Astrocyte (in vitro differentiated cells and primary cell): Measurements from ENCODE around the gene DDAH1. TPM values are rescaled to one million over a fixed set of nuclear protein-coding genes. Genes with fewer than 3 reads are reported as not detected.
A peak's percentile ranks its signal among the peaks of the same experiment; 100 is the strongest.

ENCODE experiments used
- DNase-seq: peaks from one replicate; pipeline ENCODE4 v3.0.0-alpha.2; 2010; ENCODE audit warnings: low read depth
- FAIRE-seq: peaks from 2 replicates; lab custom pipeline; 2011; peaks lifted over from hg19 to GRCh38; lab: Jason Lieb, UNC
- H2AFZ ChIP-seq: 2 replicates; pipeline ENCODE4 v1.6.0; 2012; ENCODE audit warnings: low read depth, low read length, inconsistent platforms
- H3K27ac ChIP-seq: 2 replicates; pipeline ENCODE4 v1.5.1; 2011; ENCODE audit warnings: low read depth, low read length, inconsistent platforms
- H3K27me3 ChIP-seq: 2 replicates; pipeline ENCODE4 v1.6.0; 2011; ENCODE audit warnings: low read length, inconsistent platforms; ENCODE audit not compliant: insufficient read depth
- H3K36me3 ChIP-seq: 2 replicates; pipeline ENCODE4 v1.5.1; 2011; ENCODE audit warnings: low read length, inconsistent platforms; ENCODE audit not compliant: insufficient read depth
- H3K4me1 ChIP-seq: 2 replicates; pipeline ENCODE4 v1.5.1; 2011; ENCODE audit warnings: low read length, inconsistent platforms; ENCODE audit not compliant: insufficient read depth
- H3K4me2 ChIP-seq: 2 replicates; pipeline ENCODE4 v1.6.0; 2012; ENCODE audit warnings: low read length, inconsistent platforms
- H3K4me3 ChIP-seq: 2 replicates; pipeline ENCODE4 v1.5.1; 2011; ENCODE audit warnings: low read depth, mild to moderate bottlenecking, low read length, inconsistent platforms; ENCODE audit not compliant: insufficient read depth
- H3K79me2 ChIP-seq: 2 replicates; pipeline ENCODE4 v1.6.0; 2012; ENCODE audit warnings: mild to moderate bottlenecking, low read length, inconsistent platforms; ENCODE audit not compliant: insufficient read depth
- H3K9ac ChIP-seq: 2 replicates; pipeline ENCODE4 v1.6.0; 2012; ENCODE audit warnings: mild to moderate bottlenecking, low read length, inconsistent platforms
- H3K9me3 ChIP-seq: 2 replicates; pipeline ENCODE4 v1.5.1; 2012; ENCODE audit warnings: low read depth, mild to moderate bottlenecking, low read length, inconsistent platforms; ENCODE audit not compliant: insufficient read depth
- H4K20me1 ChIP-seq: 2 replicates; pipeline ENCODE4 v1.6.0; 2012; ENCODE audit warnings: low read length, inconsistent platforms; ENCODE audit not compliant: insufficient read depth
- H3K27ac Mint-ChIP-seq: one replicate; pipeline ENCODE4 v1.8.0; 2021; ENCODE audit warnings: mild to moderate bottlenecking, mixed read lengths; ENCODE audit not compliant: unreplicated experiment
- H3K27me3 Mint-ChIP-seq: one replicate; pipeline ENCODE4 v1.8.0; 2021; ENCODE audit warnings: low read depth, mixed read lengths; ENCODE audit not compliant: unreplicated experiment
- H3K36me3 Mint-ChIP-seq: one replicate; pipeline ENCODE4 v1.8.0; 2021; ENCODE audit warnings: low read depth, mixed read lengths; ENCODE audit not compliant: unreplicated experiment
- H3K4me1 Mint-ChIP-seq: one replicate; pipeline ENCODE4 v1.8.0; 2021; ENCODE audit warnings: low read depth, mixed read lengths; ENCODE audit not compliant: unreplicated experiment
- H3K4me3 Mint-ChIP-seq: one replicate; pipeline ENCODE4 v1.8.0; 2021; ENCODE audit warnings: mild to moderate bottlenecking, moderate library complexity, mixed read lengths; ENCODE audit not compliant: unreplicated experiment
- H3K9me3 Mint-ChIP-seq: one replicate; pipeline ENCODE4 v1.8.0; 2021; ENCODE audit warnings: mild to moderate bottlenecking, mixed read lengths; ENCODE audit not compliant: unreplicated experiment
- EZH2 ChIP-seq: IDR thresholded peaks from 2 replicates; pipeline ENCODE4 v1.6.1; 2012; ENCODE audit warnings: mild to moderate bottlenecking, low read length, inconsistent platforms; ENCODE audit not compliant: insufficient read depth
- total RNA-seq: library from RNA; stranded (reverse); gene quantifications from 2 replicates; pipeline ENCODE4 v1.2.1, GENCODE V29; 2021
- TF ChIP-seq, protein P1 (sequence below): IDR thresholded peaks from 2 replicates; pipeline ENCODE4 v1.5.1; 2011; ENCODE audit warnings: low read depth, mild to moderate bottlenecking, inconsistent platforms, low read length, moderate library complexity; ENCODE audit not compliant: insufficient read depth

The DDAH1 gene
- total RNA-seq, 1 donor from 2014 or later, result 112 TPM

GRCh38 chr1:85502625-85503083 lies 37.7 kb upstream of the DDAH1 start:
- Histone ChIP-seq H3K9ac (no peak overlapping the region), H3K4me2 (no peak overlapping the region), H3K36me3 (peaks cover 8% of the 10 kb centered on the region), H3K4me3 (no peak overlapping the region), H3K27ac (peak overlapping the region; percentile 20), H3K9me3 (no peaks in the 10 kb centered on the region), H3K79me2 (peaks cover 88% of the 10 kb centered on the region), H3K27me3 (no peaks in the 10 kb centered on the region), H4K20me1 (peaks cover 55% of the 10 kb centered on the region), H2AFZ (no peak overlapping the region), H3K4me1 (peaks cover 10% of the 10 kb centered on the region)
- peaks cover 41% of the 10 kb centered on the region for H3K4me1 Mint-ChIP-seq
- FAIRE-seq (no peak), DNase-seq (peak; percentile 54)
- H3K4me3 Mint-ChIP-seq, result peak overlapping the region; percentile 6
- H3K36me3 Mint-ChIP-seq, result peaks cover 18% of the 10 kb centered on the region
- H3K9me3 Mint-ChIP-seq, result peaks cover 3% of the 10 kb centered on the region
- no peaks in the 10 kb centered on the region for H3K27me3 Mint-ChIP-seq
- TF ChIP-seq EZH2, result no peak
- TF ChIP-seq, protein P1, sequence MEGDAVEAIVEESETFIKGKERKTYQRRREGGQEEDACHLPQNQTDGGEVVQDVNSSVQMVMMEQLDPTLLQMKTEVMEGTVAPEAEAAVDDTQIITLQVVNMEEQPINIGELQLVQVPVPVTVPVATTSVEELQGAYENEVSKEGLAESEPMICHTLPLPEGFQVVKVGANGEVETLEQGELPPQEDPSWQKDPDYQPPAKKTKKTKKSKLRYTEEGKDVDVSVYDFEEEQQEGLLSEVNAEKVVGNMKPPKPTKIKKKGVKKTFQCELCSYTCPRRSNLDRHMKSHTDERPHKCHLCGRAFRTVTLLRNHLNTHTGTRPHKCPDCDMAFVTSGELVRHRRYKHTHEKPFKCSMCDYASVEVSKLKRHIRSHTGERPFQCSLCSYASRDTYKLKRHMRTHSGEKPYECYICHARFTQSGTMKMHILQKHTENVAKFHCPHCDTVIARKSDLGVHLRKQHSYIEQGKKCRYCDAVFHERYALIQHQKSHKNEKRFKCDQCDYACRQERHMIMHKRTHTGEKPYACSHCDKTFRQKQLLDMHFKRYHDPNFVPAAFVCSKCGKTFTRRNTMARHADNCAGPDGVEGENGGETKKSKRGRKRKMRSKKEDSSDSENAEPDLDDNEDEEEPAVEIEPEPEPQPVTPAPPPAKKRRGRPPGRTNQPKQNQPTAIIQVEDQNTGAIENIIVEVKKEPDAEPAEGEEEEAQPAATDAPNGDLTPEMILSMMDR, result peak; percentile 43
- H3K27ac Mint-ChIP-seq, result no peak overlapping the region

DNA sequence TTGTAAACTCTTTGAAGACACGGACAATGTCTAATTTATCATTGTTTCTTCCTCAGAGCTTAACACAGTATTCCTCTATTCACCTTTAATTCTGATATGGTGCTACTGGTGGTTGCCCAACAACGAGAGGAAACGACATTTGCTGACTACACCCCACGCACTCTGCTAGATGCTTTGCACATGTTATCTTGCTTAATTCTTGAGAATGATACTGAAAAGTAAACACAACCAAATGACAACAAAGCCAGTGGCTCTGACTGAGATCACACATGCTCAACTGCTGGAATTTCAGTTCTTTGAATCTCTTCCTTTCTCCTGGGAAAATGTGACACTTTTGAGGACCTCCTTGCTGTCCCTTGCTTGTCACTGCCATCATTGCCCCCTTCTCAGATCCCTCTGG lies 37.2 kb upstream of the DDAH1 start:
- no peak overlapping the region for H2AFZ ChIP-seq
- H3K27ac ChIP-seq, result no peak overlapping the region

More for the DNA sequence above, 37.2 kb upstream of the DDAH1 start:
- Mint-ChIP-seq H3K4me3 (no peak overlapping the region), H3K4me1 (peaks cover 46% of the 10 kb centered on the region), H3K36me3 (peaks cover 18% of the 10 kb centered on the region), H3K27me3 (no peaks in the 10 kb centered on the region), H3K27ac (peak overlapping the region; percentile 58), H3K9me3 (peaks cover 3% of the 10 kb centered on the region)
- Histone ChIP-seq H3K27me3 (no peaks in the 10 kb centered on the region), H3K9me3 (no peaks in the 10 kb centered on the region), H4K20me1 (peaks cover 54% of the 10 kb centered on the region), H3K9ac (no peak overlapping the region), H3K79me2 (peaks cover 87% of the 10 kb centered on the region), H3K4me3 (no peak overlapping the region), H3K4me1 (peaks cover 14% of the 10 kb centered on the region), H3K4me2 (no peak overlapping the region), H3K36me3 (peaks cover 6% of the 10 kb centered on the region)
- DNase-seq, result no peak
- TF ChIP-seq, protein P1, result no peak
- no peak for TF ChIP-seq EZH2
- no peak for FAIRE-seq
